CD4-positive, alpha-beta T cell (primary cell): Measurements from ENCODE around the gene SNED1. TPM values are rescaled to one million over a fixed set of nuclear protein-coding genes. Genes with fewer than 3 reads are reported as not detected.

ENCODE experiments used
- ATAC-seq: fragments of 200-7000 bp; cut with Tn5 transposase; one replicate; pipeline ENCODE4 v1.10.0; 2022; ENCODE audit warnings: mild to moderate bottlenecking; ENCODE audit not compliant: poor library complexity
- CTCF ChIA-PET: fragments of 350-600 bp; sonication (Branson Sonifier 250); formaldehyde crosslinking; loops from one replicate; lab custom pipeline; 2021; ENCODE audit warnings: antibody characterized with exemption, inconsistent platforms; lab: Charles Lee
- POLR2A ChIA-PET: fragments of 350-600 bp; sonication (Branson Sonifier 250); formaldehyde crosslinking; loops from one replicate; lab custom pipeline; 2021; ENCODE audit warnings: antibody characterized with exemption, inconsistent platforms; lab: Charles Lee
- DNase-seq, 14 experiments: peaks; one replicate each; pipeline ENCODE4 v3.0.0-alpha.2; 2013 to 2020; ENCODE audit warnings: mixed read lengths in 2 of 14
- H3K27ac ChIP-seq, 2 donors: one replicate each; pipeline versions ENCODE4 v1.5.1 to v1.7.0; 2013; ENCODE audit warnings: low read length in 2 of 2, low read depth in 1 of 2, mild to moderate bottlenecking in 1 of 2
- H3K27me3 ChIP-seq, 2 experiments: 1 replicate in 1 of 2; 2 replicates in 1 of 2; pipeline versions ENCODE4 v1.6.1 to v1.7.0; 2013; ENCODE audit warnings: low read length in 2 of 2, control low read depth in 1 of 2, mild to moderate bottlenecking in 1 of 2, moderate library complexity in 1 of 2; ENCODE audit not compliant: insufficient read depth in 2 of 2, control insufficient read depth in 1 of 2
- H3K36me3 ChIP-seq: one replicate; pipeline ENCODE4 v1.6.1; 2013; ENCODE audit warnings: low read length, control low read depth; ENCODE audit not compliant: insufficient read depth
- H3K4me1 ChIP-seq: one replicate; pipeline ENCODE4 v1.6.1; 2013; ENCODE audit warnings: low read length, control low read depth; ENCODE audit not compliant: insufficient read depth
- H3K4me3 ChIP-seq: one replicate; pipeline ENCODE4 v1.5.1; 2013; ENCODE audit warnings: mild to moderate bottlenecking, low read length, moderate library complexity
- H3K9me3 ChIP-seq, 2 experiments: 1 replicate in 1 of 2; 2 replicates in 1 of 2; pipeline versions ENCODE4 v1.6.1 to v1.7.0; 2013; ENCODE audit warnings: low read length in 2 of 2, mild to moderate bottlenecking in 2 of 2, control low read depth in 1 of 2, moderate library complexity in 1 of 2; ENCODE audit not compliant: control insufficient read depth in 1 of 2, insufficient read depth in 1 of 2
- H3K27ac Mint-ChIP-seq: one replicate; pipeline ENCODE4 v1.8.0; 2020; ENCODE audit warnings: mixed read lengths
- H3K27me3 Mint-ChIP-seq: one replicate; pipeline ENCODE4 v1.8.0; 2021; ENCODE audit warnings: mixed read lengths
- H3K36me3 Mint-ChIP-seq: one replicate; pipeline ENCODE4 v1.8.0; 2021; ENCODE audit warnings: low read depth, mixed read lengths
- H3K4me1 Mint-ChIP-seq: one replicate; pipeline ENCODE4 v1.8.0; 2021; ENCODE audit warnings: low read depth, mixed read lengths
- H3K4me3 Mint-ChIP-seq: one replicate; pipeline ENCODE4 v1.8.0; 2020; ENCODE audit warnings: mild to moderate bottlenecking, mixed read lengths
- H3K9me3 Mint-ChIP-seq: one replicate; pipeline ENCODE4 v1.8.0; 2020; ENCODE audit warnings: mixed read lengths
- CTCF ChIP-seq: fragments of 200-600 bp; IDR thresholded peaks from one replicate; pipeline ENCODE4 v1.8.0; 2022; ENCODE audit warnings: antibody characterized with exemption, mild to moderate bottlenecking
- intact Hi-C, 2 experiments: fragments of 100-400 bp; cut with DNase I in 1 of 2; cut with micrococcal nuclease in 1 of 2; formaldehyde crosslinking; loops; one replicate each; pipeline versions ENCODE4 v1.15.1 to v1.9.0; 2023 to 2025; cut with DNase I, micrococcal nuclease
- total RNA-seq, 174 experiments: library from RNA in 2 of 174; stranded (reverse) in 2 of 174; gene quantifications; one replicate each; pipeline ENCODE4 v1.2.3 and lab custom pipeline; 2021 to 2026

Gene SNED1
- total RNA-seq, 2 experiments from 2014 or later = 42.0 to 42.7 TPM

- Histone ChIP-seq H3K27me3 (no peaks in the 10 kb centered on the region), H3K4me1 (no peaks in the 10 kb centered on the region), H3K36me3 (no peaks in the 10 kb centered on the region), H3K27ac (no peak overlapping the region), H3K4me3 (no peak overlapping the region), H3K9me3 (peaks cover 0 to 5% of the 10 kb centered on the region in 2 experiments)
- ATAC-seq (no peak), DNase-seq (peak in 1 of 14 experiments; percentile 17)
- Mint-ChIP-seq H3K36me3 (no peaks in the 10 kb centered on the region), H3K4me1 (no peaks in the 10 kb centered on the region), H3K27me3 (no peaks in the 10 kb centered on the region), H3K9me3 (no peaks in the 10 kb centered on the region), H3K27ac (no peak overlapping the region), H3K4me3 (no peak overlapping the region)
- intact Hi-C loops = no loop called here
- ChIA-PET POLR2A (no interaction called here), CTCF (no interaction called here)
- TF ChIP-seq CTCF = no peak
Observed at GRCh38 chr2:240965905-240966456, 32.4 kb upstream of the SNED1 start.

GRCh38 chr2:240966457-240966905 is 31.9 kb upstream of the SNED1 start:
- H3K36me3 Mint-ChIP-seq = no peaks in the 10 kb centered on the region
- H3K4me3 ChIP-seq = no peak overlapping the region
- H3K4me3 Mint-ChIP-seq = no peak overlapping the region
- intact Hi-C loops = no loop called here
- POLR2A ChIA-PET = no interaction called here
- CTCF ChIA-PET = no interaction called here
- H3K27me3 ChIP-seq = no peaks in the 10 kb centered on the region
- H3K4me1 Mint-ChIP-seq = no peaks in the 10 kb centered on the region
- H3K27ac Mint-ChIP-seq = no peak overlapping the region
- TF ChIP-seq CTCF = no peak
- no peak for ATAC-seq
- no peaks in the 10 kb centered on the region for H3K36me3 ChIP-seq
- H3K9me3 ChIP-seq = peaks cover 0 to 5% of the 10 kb centered on the region in 2 experiments
- H3K4me1 ChIP-seq = no peaks in the 10 kb centered on the region
- no peaks in the 10 kb centered on the region for H3K9me3 Mint-ChIP-seq
- no peaks in the 10 kb centered on the region for H3K27me3 Mint-ChIP-seq
- no peak overlapping the region for H3K27ac ChIP-seq
- no peak for DNase-seq

GRCh38 chr2:240966906-240967680 is 31.3 kb upstream of the SNED1 start:
- TF ChIP-seq CTCF = no peak
- H3K27me3 ChIP-seq = no peaks in the 10 kb centered on the region
- H3K4me1 ChIP-seq = no peaks in the 10 kb centered on the region
- intact Hi-C loops = no loop called here
- Mint-ChIP-seq H3K4me3 (no peak overlapping the region), H3K4me1 (no peaks in the 10 kb centered on the region), H3K36me3 (no peaks in the 10 kb centered on the region), H3K9me3 (no peaks in the 10 kb centered on the region), H3K27ac (no peak overlapping the region), H3K27me3 (no peaks in the 10 kb centered on the region)
- H3K36me3 ChIP-seq = no peaks in the 10 kb centered on the region
- H3K9me3 ChIP-seq = peaks cover 0 to 5% of the 10 kb centered on the region in 2 experiments
- CTCF ChIA-PET = no interaction called here
- no peak overlapping the region for H3K27ac ChIP-seq
- H3K4me3 ChIP-seq = no peak overlapping the region
- POLR2A ChIA-PET = no interaction called here
- no peak for DNase-seq
- no peak for ATAC-seq
